ENCODE data around the gene FYCO1.

FYCO1 gene

DNA sequence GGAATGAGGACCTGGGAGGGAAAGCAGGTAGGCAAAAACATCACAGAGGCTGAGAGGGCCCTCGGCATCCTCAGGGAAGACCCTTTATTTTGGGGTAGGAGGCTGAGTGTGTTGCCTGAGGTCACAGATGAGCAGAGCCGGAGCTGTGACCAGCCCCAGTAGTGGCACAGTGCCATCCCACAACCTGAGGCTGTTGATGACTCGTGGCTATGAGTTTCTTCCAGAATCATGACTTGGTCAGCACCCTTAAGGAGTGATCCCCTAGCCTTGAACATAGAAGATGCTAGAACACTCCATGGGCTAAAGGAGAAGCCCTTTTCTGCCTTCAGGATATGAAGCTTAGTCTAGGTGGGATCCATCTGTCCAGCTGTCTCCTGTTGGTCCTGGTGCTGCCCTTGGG, 71.9 kb downstream of the FYCO1 start:
- no peak overlapping the region for H3K4me3 ChIP-seq (ENCODE audit: low read length)
- no peak for TF ChIP-seq ZNF274 (IDR thresholded peaks at IDR 0.05; ENCODE audit: low read depth, low read length)

GRCh38 chr3:45922950-45923590, 72.6 kb downstream of the FYCO1 start:
- no peak overlapping the region for H3K4me3 ChIP-seq (ENCODE audit: low read length)
- TF ChIP-seq ZNF274 (IDR thresholded peaks at IDR 0.05; ENCODE audit: low read depth, low read length): no peak

DNA sequence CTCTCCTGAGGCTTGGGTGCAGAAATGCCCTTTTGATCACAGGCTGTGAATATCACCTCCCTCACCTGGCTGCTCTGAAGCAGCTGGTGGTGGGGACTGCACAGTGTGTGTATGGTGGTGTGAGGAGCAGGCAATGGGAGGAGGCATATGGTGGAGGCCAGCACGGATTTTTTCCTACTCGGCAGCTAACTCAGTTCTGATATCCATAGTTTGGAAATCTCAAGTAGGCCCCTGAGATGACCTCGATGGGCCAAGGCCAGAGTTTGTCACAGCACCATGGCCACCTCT, 73.6 kb downstream of the FYCO1 start:
- TF ChIP-seq ZNF274 (IDR thresholded peaks at IDR 0.05; ENCODE audit: low read depth, low read length): no peak
- no peak overlapping the region for H3K4me3 ChIP-seq (ENCODE audit: low read length)

DNA sequence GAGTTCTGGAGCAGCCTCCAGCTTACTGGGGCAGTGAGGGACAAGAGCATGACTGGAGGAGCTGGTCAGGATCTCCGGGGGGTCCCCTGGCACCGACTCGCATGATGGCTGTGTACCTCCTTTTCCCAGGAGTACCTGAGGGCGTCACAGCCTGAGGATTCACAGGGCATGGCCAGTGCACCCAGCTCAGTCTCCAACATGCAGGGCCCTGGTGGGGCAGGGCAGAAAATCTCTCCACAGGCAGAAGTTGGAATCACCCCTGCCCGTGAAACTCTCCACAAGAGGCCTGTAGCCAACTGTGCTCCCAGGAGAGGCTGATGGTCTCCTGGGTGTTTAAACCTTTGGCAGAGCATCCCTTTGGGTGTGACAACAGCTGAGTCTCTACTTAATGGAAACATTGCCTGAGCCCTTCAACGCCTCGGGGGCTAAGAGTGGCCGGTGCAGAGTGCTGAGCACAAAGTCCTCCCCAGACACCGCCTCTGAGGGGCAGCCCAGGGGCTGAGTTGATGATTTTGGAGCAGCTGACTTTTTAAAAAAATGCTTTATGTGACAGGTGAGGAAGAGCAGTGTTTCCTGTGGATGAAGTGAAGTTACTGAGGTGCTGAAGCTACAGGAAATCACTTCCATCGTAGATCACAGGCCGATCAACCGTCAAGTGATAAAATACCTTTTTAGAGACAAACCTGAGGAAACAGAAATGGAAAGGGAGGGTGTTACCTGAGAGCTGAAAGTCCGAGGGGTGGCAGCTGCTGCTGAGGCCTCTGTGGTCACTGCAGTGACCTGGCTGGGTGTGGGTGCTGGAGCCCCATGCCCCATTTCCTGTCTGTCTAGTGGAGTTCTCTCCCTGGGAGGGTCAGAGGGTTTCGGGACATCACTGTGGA, 74.2 kb downstream of the FYCO1 start:
- H3K4me3 ChIP-seq (ENCODE audit: low read length): no peak overlapping the region
- no peak for TF ChIP-seq ZNF274 (IDR thresholded peaks at IDR 0.05; ENCODE audit: low read depth, low read length)

DNA sequence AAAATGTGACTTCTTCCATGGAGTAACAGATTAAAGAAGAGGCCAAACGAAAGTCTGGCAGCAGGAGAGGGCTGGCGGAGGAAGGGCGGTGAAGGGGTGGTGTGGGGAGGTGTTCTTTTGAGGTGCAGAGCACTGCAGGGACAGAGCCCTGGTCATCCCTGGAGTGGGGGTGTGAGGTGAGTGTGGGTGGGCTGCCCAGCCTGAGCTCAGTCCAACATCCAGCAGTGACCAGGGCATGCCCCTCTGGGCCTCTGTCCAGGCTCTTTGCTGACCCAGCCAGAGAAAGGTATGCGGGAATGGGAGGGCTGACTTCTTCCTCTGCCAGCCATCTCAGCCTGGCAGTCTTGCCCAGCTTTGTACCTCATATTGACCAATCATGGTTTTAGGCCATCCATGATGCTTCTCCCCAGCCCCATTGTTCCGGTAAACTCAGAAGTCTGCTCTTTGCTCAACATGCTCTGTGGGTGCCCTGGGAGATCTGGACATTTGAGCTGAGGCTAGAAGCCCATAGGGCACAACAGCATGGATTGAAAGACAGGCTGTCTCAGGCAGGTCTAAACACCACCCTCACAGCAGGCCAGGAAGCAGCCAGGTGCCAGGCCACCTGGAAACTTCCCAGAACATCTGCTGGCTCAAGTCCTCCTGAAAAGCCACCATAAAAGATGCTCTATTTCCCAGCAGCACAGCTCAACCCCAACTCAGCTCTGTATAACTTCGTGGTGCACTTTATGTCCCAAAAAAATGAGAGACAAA, 78.3 kb downstream of the FYCO1 start:
- H3K4me3 ChIP-seq (ENCODE audit: low read length): no peak overlapping the region
- TF ChIP-seq ZNF274 (IDR thresholded peaks at IDR 0.05; ENCODE audit: low read depth, low read length): no peak

- TF ChIP-seq ZNF274 (IDR thresholded peaks at IDR 0.05; ENCODE audit: low read depth, low read length): no peak
- H3K4me3 ChIP-seq (ENCODE audit: low read length): no peak overlapping the region
Observed at GRCh38 chr3:45915518-45916231, 79.9 kb downstream of the FYCO1 start.

DNA sequence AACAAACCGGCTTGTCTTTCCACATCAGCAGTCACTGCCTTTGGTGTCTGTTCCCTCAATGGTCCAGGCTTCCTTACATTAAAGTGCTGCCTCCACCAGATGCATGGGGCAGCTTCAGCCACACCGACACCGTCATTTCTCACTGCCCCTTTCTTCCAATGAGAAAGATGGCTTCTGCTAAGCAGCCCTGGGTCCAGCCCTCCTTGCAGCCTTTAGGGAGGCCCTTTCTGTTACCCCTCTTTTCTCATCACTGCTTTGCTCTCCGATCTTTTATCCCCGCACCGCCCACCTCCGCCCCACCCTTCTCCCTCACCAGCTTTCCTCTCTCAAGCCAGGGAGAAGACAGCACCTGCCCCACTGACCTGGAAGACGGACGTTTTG, 80.6 kb downstream of the FYCO1 start:
- H3K4me3 ChIP-seq (ENCODE audit: low read length): no peak overlapping the region
- TF ChIP-seq ZNF274 (IDR thresholded peaks at IDR 0.05; ENCODE audit: low read depth, low read length): no peak

DNA sequence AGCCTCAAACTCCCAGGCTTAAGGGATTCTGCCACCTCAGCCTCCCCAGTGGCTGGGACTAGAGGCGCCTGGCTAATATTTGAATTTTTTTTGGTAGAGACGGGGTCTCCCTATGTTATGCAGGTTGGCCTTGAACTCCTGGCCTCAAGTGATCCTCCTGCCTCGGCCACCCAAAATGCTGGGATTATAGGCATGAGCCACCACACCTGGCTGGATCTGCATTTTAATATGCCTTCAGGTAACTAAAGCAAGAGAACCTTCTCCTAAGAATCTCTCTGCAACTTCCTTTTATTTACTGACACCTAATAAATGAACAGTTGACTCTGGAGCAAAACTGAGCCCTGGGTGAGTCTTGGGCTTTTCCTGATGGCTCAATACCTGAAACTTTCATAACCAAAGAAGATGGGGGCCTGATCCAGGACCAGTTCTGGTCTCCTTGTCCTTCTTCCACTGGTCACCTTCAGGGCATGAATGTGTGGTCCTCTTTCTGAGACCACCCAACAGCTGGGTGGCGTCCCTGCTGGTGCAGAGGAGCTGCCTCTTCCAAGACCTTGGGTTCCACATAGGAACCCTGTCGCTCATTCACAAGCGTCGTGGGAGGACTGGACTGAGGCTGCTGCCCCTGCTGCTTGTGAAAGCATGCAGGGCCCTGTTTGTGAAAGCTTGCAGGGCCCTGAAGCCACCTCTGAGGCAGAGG, 81.1 kb downstream of the FYCO1 start:
- TF ChIP-seq ZNF274 (IDR thresholded peaks at IDR 0.05; ENCODE audit: low read depth, low read length): no peak
- no peak overlapping the region for H3K4me3 ChIP-seq (ENCODE audit: low read length)

GRCh38 chr3:45912435-45912834, 83.2 kb downstream of the FYCO1 start:
- no peak for TF ChIP-seq ZNF274 (IDR thresholded peaks at IDR 0.05; ENCODE audit: low read depth, low read length)
- H3K4me3 ChIP-seq (ENCODE audit: low read length): no peak overlapping the region

DNA sequence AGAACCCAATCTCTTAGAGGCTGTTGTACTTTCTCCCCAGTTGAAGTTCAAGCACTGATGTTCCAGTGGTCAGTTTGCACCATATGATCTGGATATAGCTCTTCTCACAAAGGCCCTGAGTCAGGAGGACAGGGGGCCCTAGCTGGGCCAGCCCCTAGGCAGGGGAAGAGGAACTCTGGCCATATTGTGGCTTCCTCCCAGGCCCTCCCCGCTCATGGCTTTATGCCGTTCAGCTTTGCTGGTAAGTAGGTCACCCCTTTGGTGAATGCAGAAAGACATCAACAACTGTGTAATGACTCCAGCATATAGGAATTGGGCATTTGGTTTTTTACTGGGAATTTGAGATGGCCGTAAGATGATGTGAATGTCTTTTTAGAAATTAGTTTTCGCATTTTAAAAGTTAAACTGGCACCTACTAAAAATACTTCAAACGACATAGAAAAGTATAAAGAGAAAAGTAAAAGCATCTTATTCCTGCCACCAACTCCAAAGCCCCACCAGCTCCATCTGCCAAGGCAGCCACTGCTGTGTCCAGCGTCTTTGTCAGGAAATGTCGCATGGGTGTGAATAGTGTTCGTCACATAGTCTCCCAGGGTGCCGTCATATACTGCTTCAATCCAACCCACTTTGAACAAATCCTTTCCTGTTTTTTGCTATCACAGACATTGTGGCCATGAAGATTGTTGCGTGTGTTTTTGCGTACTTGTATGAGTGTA, 84.0 kb downstream of the FYCO1 start:
- H3K4me3 ChIP-seq (ENCODE audit: low read length): no peak overlapping the region
- no peak for TF ChIP-seq ZNF274 (IDR thresholded peaks at IDR 0.05; ENCODE audit: low read depth, low read length)

DNA sequence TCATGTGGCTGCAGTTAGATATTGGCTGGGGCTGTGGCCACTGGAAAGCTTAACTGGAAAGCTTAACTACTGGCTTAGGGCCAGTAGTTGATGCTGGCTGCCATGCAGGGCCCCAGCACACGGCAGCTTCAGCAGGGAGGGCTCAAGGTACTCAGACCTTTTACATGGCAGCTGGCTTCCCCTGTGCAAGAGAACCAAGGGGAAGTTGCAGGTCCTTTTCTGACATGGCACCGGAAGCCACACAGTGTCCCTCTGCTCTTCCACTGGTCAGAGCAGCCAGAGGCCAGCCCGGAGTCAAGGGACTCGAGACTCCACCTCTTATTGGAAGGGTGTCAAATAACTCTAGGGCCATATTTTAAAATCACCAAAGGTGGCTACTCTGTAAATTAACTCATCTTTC, 84.7 kb downstream of the FYCO1 start:
- TF ChIP-seq ZNF274 (IDR thresholded peaks at IDR 0.05; ENCODE audit: low read depth, low read length): no peak
- H3K4me3 ChIP-seq (ENCODE audit: low read length): no peak overlapping the region

DNA sequence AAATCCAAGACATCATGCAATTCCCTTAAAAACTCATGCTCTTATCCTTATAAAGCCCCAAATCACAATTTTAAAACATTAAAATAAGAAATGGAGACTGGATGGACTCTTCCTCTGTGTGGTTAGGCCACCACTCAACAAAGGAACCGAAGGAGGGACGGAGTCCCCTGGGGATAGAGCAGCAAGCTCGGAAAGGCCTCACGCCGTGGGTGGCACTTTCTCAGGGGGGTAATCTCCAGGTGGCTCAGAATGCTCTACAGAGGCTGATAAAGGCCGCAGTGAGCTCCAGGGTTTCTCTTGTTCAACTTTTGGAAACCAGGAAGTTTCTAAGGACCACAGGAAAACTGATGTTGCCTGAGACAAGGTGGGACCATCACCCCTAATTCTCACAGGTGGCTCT, 86.1 kb downstream of the FYCO1 start:
- H3K4me3 ChIP-seq (ENCODE audit: low read length): no peak overlapping the region
- TF ChIP-seq ZNF274 (IDR thresholded peaks at IDR 0.05; ENCODE audit: low read depth, low read length): no peak

GRCh38 chr3:45908761-45909160, 86.9 kb downstream of the FYCO1 start:
- H3K4me3 ChIP-seq (ENCODE audit: low read length): no peak overlapping the region
- TF ChIP-seq ZNF274 (IDR thresholded peaks at IDR 0.05; ENCODE audit: low read depth, low read length): no peak
